Stimulated activated CD8-positive, alpha-beta memory T cell treated with anti-CD3 and anti-CD28 coated beads, Interleukin-2, amount 100 ng/mL, for 48 hours (primary cell): Measurements from ENCODE around the gene MCL1.
A peak's percentile ranks its signal among the peaks of the same experiment; 100 is the strongest.
"Not testable (repeated sequence)": the region's sequence is repeated elsewhere in the genome, so short reads cannot be mapped to it uniquely, and the experiment has no call there.

Source experiments
- DNase-seq, 2 donors: peaks; one replicate each; pipeline ENCODE4 v3.0.0-alpha.2; 2020; ENCODE audit warnings: low read depth in 2 of 2

Gene MCL1

DNA sequence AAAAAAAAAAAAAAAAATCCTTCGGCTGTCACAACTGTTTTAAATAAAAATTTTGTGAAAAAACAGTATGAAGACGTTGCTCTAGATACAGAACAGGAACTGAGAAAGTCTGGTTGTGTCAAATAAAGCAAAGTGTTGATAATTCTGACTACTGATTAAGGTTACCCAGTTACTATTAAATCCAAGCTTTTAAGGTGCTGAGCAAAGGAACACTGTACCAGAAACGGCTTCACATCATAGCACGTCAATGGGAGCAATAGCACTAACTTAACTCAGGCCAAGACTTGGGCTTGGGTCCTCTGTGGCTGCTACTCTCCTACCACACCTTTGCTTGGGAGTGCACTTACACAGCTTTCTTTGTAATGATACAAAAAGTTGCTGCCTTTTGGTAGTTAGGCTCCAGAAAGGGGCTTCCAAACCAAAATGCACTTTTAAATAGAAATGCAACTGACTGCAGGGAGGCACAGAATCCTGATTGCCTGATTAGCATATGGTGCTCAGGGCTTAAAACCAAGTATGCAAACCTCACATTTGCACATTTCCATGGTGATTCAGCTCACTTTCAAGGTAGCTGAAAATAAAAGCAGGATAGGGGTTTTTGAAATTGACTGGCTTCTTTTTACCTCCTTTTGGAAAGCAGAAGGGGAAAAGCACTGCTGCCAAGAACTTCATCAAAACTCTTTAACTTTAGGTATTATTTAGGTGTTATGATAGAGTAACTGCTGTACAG, 6.3 kb downstream of the MCL1 start:
- DNase-seq: no peak

DNA sequence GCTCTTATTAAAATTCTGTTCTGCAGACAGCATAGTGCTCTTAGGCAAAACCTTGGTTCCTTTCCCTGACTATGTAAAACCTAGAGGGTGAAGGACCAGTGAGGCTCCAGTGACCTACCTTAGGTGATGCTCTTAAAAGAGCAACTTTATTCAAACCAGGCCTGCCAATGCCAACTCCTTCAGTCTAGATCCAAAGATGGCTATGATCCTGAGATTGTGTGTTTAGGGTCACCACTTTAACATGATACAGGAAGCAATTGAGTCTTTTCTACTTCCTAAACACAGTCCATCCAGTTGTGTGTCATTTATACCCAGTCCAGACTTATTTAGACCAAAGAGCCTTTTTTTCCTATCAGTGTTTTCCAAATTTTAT, 10.8 kb downstream of the MCL1 start:
- DNase-seq: no peak

DNA sequence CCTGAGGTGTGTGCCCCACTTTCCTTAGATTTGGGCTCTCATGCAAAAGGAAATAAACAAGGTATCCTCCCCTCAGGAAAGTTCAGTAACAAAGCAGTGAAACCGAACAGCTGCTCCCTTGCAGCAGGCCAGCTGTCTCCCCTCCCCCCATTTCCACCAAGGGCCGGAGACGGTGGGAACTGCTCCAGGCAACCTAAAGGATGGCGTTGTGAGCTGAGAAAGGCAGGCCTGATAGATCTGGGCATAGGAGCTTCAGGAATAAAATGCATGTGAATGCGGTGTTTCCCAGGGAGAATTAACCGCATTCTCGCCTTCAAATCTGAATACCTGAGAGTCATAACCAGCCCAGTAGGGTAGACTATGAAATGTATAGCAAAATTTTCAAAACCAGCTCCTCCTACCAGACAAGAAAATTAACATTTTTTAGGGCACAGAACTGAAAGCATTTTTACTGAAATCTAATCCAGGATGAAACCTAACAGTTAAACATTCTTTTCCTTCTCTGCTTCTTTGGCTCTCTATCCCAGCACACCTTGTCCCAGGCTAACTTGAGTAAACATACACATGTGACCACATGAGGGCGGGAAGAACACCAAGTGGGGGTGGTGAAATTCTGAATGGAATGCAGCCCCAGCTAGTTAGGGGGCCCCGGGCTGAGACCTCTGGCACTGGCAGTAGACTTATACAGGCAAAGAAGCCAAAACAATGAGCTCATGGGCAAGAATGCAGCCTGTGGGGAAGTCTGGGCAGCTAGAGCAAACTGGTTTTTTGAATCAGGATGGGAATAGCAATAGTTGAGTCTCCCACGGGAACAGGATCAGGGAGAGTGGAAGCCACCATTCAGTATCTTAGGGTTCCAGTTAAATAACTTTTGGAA, 11.5 kb downstream of the MCL1 start:
- no peak for DNase-seq

DNA sequence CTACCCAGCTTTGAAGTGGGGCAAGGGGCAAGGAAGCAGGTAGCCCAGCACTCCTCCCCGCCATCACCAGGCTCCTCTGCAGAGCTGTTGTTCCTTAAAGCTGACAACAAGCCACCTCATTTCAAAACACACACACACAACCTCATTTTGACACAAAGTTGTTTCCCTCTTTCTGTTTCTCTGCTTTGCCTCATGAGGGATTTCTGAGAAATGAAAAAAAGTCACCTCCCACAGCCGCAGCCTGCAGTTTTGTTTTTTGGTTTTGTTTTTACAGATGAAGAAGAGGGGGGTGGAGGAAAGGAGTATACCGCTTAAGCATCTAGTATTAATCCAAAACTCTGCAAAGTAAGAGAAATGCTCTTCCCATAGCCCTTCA, 12.1 kb downstream of the MCL1 start:
- no peak for DNase-seq

DNA sequence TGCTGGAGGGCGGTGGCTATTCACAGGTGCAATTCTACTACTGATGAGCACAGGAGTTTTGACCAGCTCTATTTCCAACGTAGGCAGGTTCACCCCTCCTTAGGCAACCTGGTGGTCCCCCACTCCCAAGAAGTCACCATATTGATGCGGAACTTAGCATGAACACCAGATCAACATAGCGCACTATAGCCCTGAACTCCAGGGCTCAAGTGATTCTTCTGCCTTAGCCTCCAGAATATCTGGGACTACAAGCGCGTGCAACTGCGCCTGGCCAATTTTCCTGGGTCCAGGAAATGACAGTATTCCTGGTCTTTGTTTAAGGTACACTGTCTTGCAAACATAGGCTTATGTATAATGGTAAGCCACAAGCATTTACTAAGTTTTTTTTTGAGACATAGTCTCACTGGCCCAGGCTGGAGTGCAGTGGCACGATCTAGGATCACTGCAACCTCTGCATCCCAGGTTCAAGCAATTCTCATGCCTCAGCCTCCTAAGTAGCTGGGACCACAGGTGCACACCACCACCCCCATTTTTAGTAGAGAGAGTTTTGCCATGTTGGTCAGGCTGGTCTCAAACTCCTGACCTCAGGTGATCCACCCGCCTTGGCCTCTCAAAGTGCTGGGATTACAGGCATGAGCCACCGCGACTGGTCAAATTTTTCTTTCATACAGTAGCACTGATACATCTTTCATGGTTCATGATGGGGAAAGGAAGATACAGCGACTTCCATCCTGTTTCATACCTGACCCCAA, 12.6 kb downstream of the MCL1 start:
- DNase-seq: no peak

DNA sequence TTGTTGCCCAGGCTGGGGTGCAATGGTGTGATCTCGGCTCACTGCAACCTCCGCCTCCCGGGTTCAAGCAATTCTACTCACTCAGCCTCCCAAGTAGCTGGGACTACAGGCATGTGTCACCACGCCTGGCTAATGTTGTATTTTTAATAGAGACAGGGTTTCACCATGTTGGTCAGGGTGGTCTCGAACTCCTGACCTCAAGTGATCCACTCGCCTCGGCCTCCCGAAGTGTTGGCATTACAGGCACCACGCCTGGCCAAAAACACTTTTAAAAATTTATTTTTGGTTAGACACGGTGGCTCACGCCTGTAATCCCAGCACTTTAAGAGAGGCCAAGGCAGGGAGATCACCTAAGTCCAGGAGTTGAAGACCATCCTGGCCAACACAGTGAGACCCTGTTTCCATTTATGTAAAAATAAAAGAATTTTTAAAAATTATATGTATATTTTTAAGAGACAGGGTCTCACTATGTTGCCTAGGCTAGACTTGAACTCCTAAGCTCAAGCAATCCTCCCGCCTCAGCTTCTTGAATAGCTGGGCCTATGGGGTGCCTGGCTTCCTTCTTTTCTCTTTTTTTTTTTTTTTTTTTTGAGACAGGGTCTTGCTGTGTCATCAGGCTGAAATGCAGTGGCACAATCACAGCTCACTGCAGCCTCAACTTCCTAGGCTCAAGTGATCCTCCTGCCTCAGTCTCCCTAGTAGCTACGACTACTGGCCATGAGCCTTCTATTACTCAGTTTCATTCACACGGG, 14.0 kb downstream of the MCL1 start:
- not testable (repeated sequence) for DNase-seq

DNA sequence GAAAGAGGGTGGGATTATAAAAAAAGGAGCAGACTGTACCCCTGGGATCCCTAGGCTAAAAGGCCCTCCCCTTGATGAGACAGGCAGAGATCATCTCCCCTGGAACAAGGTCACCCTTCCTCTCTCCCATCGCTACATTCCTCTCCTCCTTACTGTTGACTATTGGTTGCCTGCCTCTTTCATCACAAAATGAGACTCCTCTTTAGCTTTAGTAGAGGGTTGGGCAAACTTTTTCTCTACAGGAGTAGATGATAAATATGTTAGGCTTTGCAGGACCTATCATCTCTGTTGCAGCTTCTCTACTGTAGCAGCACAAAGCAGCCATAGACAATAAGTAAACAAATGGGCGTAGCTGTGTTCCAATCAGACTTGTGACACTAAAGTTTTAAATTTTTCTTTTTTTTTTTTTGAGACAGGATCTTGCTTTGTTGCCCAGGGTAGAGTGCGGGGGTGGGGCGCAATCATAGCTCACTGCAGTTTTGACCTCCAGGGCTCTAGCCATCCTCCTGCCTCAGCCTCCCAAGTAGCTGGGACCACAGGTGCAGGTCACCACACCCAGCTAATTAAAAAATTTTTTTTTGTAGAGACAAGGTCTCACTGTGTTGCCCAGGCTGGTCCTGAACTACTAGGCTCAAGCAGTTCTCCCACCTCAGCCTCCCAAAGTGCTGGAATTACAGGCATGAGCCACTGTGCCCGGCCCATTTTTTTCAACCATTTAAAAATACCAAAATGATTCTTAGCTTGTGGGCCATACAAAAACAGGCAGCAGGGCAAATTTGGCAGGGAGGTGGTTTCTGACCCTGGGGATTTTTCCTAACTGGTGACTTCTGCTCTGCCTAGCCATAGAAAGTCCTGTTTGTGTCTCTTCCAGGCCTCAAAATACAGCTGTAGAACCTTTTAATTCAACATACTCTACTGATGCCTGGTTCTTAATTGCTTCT, 15.1 kb downstream of the MCL1 start:
- DNase-seq: no peak

DNA sequence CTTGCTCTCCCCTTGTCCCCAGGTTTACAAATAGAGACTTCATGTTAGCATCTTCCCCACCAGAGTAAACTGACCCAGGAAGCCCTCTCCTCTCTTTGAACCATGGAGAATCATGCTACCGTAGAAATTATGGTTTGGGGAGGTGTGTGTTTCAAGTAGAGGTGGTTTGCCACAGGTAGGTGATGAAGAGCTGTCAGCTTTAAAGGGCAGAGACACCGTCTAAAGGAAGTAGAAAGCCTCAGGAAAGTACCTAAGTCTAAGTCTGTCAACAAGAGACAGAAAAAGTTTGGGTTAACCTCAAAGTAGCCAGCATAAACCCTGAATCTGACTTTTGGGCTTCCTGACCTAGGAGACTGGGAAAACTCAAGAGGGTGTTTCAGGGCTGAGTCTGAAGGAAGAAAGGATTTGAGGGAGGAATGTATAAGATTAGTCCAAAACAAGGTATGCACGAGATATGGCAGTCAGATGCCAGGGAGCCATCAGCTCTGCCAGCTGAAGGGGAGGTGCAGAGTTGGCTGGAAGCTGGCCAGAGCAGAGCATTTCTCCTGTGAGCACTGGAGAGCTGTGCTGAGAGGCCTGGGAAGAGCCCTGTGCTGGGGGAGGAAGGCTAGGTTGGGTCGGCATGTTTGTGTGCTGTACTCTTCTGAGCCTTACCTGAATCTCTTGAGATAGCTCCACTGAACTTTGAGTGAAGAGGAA, 15.9 kb downstream of the MCL1 start:
- DNase-seq: no peak

DNA sequence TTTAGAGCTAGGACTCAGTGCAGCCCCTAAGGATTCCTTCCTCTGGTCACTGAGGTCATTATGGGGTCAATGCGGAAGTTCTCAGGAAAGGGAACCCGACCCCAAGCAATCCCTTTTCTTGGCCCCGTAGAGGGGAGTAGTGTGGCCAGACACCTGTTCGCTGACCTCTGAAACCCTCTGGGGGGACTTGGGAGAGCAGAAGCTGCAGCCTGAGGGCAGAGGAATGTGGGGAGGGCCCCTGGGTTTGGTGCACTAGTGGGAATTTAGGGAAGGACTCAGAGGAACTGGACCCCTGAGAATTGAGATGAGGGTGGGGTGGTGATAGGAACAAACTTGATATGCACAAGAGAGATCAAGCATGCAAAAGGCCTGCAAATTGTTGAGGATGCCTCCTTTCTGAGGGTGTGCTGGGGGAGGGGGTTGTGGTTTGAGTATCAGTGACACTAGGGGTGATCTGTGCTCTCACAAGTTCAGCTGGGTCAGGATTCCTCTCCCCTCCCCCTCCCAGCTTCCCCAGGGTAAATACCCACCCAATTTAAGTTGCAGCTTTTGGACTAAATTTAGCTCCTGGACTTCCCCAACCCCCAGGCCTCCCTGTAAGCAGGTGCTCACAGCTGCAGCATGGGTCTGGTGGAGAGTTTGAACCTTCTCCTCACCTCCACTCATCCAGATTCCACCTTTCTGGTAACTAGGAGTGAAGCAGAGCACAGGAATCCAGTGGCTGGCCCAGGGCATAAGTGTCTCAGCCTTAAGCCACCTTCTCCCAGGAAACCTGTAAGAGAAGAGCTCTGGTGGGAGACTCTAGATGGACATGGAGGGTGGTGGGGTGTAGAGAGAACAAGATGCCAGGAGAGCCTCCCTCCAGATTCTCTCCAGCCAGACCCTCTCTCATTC, 16.7 kb downstream of the MCL1 start:
- DNase-seq: peak; percentile 66 to 69

DNA sequence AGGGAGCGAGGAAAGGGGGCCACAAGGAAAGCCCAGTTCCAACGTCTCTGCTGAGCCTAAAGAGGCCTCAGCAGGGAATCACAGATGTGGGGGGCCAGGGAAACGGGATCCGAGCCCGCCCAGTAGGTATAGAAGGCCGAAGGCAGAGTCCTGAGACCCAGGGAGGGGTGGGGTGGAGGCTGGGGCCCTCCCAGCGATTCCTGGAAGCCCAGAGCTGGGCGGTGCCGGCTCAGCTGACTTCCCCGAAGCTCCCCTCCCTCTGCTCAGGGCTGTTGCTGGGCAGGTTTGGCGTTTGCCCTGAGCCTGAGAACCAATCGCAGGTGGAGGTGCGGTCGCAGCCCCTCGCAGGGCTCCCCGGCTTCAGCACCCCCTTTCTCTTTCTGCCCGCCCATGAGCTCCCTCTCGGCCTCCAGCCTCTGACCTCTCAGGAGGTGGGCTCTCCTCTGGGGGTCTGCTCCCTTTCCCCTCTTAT, 17.4 kb downstream of the MCL1 start:
- DNase-seq: peak; percentile 77 to 88

DNA sequence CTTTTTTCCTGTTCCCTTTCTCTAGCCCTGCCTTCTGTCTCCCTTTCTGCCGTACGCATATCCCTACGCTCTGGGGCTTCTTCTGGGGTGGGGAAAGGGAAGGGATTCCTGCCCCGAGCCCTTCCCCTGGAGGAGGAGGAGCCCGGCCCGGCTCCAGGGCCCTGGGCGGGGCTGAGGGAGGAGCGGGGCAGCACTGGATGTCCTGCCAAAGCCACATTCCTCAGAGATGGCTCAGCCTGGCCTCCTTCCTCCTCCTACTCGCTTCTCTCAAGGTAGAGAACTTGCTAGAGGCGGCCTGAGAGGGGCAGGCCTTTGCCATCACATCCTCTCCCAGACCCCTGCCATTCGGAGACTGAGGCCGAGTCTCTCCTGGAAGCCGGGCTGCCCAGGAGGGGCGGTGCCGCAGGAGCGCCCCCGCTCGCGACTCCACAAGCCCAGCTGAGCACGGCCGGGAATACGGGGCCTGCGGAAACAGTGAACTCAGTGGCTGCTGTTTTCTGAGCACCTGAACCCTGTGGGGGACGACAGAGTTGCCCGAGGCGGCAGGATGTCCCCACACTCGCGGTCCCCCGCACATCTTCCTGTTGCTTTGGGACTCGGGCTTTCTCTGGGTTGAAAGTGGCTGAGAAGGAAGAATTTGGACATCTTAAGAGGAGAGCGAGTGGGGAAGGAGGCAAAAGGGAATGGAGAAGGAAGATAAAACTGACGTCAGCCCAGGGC, 18.0 kb downstream of the MCL1 start:
- peak; percentile 51 to 64 for DNase-seq

DNA sequence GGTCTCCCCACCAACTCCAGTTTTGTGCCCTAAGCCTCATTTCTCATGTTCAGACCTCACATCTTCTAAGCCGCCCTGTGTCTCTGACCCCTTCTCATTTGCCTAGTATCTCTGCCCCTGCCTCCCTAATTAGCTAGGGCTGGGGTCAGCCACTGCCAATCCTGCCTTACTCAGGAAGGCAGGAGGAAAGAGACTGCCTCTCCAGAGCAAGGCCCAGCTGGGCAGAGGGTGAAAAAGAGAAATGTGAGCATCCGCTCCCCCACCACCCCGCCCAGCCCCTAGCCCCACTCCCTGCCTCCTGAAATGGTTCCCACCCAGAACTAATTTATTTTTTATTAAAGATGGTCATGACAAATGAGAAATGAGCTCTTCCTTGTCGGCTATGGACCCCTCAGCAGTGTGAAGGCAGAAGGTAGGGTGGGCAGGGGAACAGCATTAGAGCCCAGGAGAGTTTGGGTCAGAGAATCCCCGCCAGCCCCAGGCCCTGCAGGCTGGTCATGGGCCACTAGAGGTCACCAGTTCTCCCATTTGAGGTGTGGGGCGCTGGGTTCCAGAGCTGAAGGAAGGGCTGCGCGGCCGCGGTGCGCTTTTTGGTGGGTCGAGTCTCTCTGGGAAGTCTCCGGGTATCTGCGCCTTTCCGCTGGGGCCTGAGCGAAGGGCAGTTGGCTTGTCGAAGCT, 18.7 kb downstream of the MCL1 start:
- DNase-seq: peak; percentile 83

DNA sequence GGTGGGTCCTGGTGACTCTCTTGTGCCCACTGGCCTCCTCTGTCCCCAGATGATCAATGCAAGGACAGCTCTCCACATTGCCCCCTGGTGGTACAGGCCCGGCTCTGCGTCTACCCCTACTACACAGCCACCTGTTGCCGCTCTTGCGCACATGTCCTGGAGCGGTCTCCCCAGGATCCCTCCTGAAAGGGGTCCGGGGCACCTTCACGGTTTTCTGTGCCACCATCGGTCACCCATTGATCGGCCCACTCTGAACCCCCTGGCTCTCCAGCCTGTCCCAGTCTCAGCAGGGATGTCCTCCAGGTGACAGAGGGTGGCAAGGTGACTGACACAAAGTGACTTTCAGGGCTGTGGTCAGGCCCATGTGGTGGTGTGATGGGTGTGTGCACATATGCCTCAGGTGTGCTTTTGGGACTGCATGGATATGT, 19.4 kb downstream of the MCL1 start:
- peak; percentile 57 to 63 for DNase-seq

DNA sequence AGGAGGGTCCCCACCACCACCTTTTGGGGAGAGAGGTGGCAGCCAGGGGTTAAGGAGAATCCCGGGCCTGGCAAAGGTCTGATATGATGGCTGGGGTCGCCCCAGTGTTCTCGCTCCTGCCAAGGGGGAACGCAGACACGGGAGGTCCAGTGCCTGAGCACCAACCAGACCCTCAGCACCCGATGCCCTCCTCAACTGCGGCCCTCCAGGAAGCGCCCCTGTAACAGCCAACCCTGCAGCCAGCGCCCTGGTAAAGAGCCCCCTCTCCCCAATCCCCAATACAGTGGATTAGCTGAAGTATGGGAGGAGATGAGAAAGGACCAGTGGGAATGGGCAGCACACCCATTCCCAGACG, 19.8 kb downstream of the MCL1 start:
- no peak for DNase-seq

DNA sequence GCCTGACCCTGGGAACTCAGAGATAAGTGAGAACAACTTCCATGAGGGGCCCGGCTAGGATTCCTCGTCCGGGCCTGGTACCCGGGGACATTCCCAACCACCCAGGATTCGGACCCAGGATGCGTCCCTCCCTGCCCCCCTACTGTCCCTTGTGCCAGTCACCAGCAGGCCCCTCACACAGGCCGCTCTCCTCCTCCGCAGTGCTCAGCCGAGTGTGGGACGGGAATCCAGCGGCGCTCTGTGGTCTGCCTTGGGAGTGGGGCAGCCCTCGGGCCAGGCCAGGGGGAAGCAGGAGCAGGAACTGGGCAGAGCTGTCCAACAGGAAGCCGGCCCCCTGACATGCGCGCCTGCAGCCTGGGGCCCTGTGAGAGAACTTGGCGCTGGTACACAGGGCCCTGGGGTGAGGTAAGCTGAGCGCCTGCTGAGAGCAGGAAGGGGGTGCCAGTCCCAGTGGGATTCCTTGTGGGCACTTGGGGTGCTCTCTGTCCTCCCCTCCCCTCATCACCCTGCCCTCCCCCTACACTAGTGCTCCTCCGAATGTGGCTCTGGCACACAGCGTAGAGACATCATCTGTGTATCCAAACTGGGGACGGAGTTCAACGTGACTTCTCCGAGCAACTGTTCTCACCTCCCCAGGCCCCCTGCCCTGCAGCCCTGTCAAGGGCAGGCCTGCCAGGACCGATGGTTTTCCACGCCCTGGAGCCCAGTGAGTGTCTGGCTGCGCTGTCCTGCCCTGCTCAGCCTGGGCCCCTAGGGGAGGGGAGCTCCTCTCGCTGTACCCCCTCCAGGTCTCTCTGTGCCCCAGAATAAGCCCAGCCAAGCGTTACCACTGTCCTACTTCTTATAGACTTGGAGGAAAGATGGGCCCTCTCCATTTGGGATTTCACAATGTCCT, 20.4 kb downstream of the MCL1 start:
- DNase-seq: no peak

DNA sequence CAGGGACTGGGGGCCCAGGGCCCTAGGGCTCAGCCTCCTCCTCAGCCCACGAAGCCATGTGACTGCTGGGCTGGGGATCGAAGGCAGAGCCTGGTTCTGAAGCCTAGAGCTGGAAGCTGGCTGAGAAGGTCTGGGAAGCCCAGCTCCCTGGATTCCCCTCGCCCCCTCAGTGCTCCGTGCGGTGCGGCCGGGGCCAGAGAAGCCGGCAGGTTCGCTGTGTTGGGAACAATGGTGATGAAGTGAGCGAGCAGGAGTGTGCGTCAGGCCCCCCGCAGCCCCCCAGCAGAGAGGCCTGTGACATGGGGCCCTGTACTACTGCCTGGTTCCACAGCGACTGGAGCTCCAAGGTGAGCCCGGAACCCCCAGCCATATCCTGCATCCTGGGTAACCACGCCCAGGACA, 21.1 kb downstream of the MCL1 start:
- no peak for DNase-seq

DNA sequence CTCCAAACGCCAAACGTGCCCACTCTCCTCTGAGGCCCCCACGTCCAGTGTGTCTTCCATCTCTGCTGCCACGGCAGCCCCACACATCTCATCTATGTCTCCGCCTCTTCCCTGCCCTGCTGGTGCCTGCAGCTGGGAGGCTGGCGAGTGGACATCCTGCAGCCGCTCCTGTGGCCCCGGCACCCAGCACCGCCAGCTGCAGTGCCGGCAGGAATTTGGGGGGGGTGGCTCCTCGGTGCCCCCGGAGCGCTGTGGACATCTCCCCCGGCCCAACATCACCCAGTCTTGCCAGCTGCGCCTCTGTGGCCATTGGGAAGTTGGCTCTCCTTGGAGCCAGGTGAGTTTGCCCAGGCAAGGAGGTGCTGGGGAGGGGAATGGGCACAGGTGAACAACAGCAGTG, 21.6 kb downstream of the MCL1 start:
- DNase-seq: no peak
